ENCODE results near the gene ERAS.
"Not testable (repeated sequence)": the region's sequence is repeated elsewhere in the genome, so short reads cannot be mapped to it uniquely, and the experiment has no call there.

- not testable (repeated sequence) for TF ChIP-seq ESRRG (CRISPR knock-in tag; IDR thresholded peaks at IDR 0.05); BACH2 (CRISPR knock-in tag; IDR thresholded peaks at IDR 0.05; ENCODE audit: borderline replicate concordance); POU6F1 (CRISPR knock-in tag; IDR thresholded peaks at IDR 0.05; ENCODE audit: borderline replicate concordance, low read depth); ZFP30 (CRISPR knock-in tag; IDR thresholded peaks at IDR 0.05); ZNF565 (CRISPR knock-in tag; conservative IDR thresholded peaks at IDR 0.05; ENCODE audit: low read depth); TSHZ2 (CRISPR knock-in tag; IDR thresholded peaks at IDR 0.05); TCF4 (CRISPR knock-in tag; IDR thresholded peaks at IDR 0.05; ENCODE audit: borderline replicate concordance); ZC3H10 (CRISPR knock-in tag; IDR thresholded peaks at IDR 0.05); CSRNP3 (CRISPR knock-in tag; IDR thresholded peaks at IDR 0.05); PATZ1 (CRISPR knock-in tag; IDR thresholded peaks at IDR 0.05; ENCODE audit: borderline replicate concordance); RARB (CRISPR knock-in tag; IDR thresholded peaks at IDR 0.05); TOX (CRISPR knock-in tag; IDR thresholded peaks at IDR 0.05; ENCODE audit: borderline replicate concordance)
These were observed 50.6 kb downstream of the ERAS start for GRCh38 chrX:48876944-48877343.
